Ishikawa (cell line): ENCODE results near the gene NTNG1.

Source experiments
- RAD21 ChIP-seq: IDR thresholded peaks from 2 replicates; pipeline ENCODE4 v1.6.1; 2012; ENCODE audit warnings: low read depth
- TF ChIP-seq, protein P1 (sequence below): IDR thresholded peaks from 2 replicates; pipeline ENCODE4 v1.6.1; 2012; ENCODE audit warnings: low read depth, mild to moderate bottlenecking

GRCh38 chr1:107328087-107328486 lies 187.2 kb downstream of the NTNG1 start:
- TF ChIP-seq, protein P1, sequence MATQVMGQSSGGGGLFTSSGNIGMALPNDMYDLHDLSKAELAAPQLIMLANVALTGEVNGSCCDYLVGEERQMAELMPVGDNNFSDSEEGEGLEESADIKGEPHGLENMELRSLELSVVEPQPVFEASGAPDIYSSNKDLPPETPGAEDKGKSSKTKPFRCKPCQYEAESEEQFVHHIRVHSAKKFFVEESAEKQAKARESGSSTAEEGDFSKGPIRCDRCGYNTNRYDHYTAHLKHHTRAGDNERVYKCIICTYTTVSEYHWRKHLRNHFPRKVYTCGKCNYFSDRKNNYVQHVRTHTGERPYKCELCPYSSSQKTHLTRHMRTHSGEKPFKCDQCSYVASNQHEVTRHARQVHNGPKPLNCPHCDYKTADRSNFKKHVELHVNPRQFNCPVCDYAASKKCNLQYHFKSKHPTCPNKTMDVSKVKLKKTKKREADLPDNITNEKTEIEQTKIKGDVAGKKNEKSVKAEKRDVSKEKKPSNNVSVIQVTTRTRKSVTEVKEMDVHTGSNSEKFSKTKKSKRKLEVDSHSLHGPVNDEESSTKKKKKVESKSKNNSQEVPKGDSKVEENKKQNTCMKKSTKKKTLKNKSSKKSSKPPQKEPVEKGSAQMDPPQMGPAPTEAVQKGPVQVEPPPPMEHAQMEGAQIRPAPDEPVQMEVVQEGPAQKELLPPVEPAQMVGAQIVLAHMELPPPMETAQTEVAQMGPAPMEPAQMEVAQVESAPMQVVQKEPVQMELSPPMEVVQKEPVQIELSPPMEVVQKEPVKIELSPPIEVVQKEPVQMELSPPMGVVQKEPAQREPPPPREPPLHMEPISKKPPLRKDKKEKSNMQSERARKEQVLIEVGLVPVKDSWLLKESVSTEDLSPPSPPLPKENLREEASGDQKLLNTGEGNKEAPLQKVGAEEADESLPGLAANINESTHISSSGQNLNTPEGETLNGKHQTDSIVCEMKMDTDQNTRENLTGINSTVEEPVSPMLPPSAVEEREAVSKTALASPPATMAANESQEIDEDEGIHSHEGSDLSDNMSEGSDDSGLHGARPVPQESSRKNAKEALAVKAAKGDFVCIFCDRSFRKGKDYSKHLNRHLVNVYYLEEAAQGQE = no peak
- no peak for TF ChIP-seq RAD21
